Astrocyte of the cerebellum (primary cell): ENCODE measurements around the gene IFNA7.
"Not testable (repeated sequence)": the region's sequence is repeated elsewhere in the genome, so short reads cannot be mapped to it uniquely, and the experiment has no call there.

Experiments used
- DNase-seq: peaks from one replicate; pipeline ENCODE4 v3.0.0-alpha.2; 2011; ENCODE audit warnings: low read depth
- H3K4me3 ChIP-seq: 2 replicates; pipeline ENCODE4 v1.5.1; 2011; ENCODE audit warnings: mild to moderate bottlenecking, low read depth, low read length, moderate library complexity
- CTCF ChIP-seq: IDR thresholded peaks from 2 replicates; pipeline ENCODE4 v1.5.1; 2012; ENCODE audit warnings: low read length, low read depth, moderate library complexity, mild to moderate bottlenecking; ENCODE audit errors: missing control alignments
- in situ Hi-C: cut with HindIII; loops from 2 replicates; pipeline ENCODE4 v1.10.0; 2017; ENCODE audit warnings: low sequenced_read_pairs

Gene IFNA7

GRCh38 chr9:21171351-21171750, 30.7 kb downstream of the IFNA7 start:
- in situ Hi-C loops = no loop called here
- H3K4me3 ChIP-seq = no peak overlapping the region
- DNase-seq = no peak
- TF ChIP-seq CTCF = no peak

GRCh38 chr9:21166560-21166959, 35.4 kb downstream of the IFNA7 start, which contains the start of gene IFNA21:
IFNA21 (minus strand) TSS chr9:21166660; CDS start chr9:21166612, 48 bp downstream.
- in situ Hi-C loops, H3K4me3 ChIP-seq, DNase-seq: not testable (repeated sequence)

- no peak for DNase-seq
- no peak for TF ChIP-seq CTCF
- H3K4me3 ChIP-seq = no peak overlapping the region
- in situ Hi-C loops = no loop called here
Measured at GRCh38 chr9:21165516-21165915, 36.5 kb downstream of the IFNA7 start.

DNA sequence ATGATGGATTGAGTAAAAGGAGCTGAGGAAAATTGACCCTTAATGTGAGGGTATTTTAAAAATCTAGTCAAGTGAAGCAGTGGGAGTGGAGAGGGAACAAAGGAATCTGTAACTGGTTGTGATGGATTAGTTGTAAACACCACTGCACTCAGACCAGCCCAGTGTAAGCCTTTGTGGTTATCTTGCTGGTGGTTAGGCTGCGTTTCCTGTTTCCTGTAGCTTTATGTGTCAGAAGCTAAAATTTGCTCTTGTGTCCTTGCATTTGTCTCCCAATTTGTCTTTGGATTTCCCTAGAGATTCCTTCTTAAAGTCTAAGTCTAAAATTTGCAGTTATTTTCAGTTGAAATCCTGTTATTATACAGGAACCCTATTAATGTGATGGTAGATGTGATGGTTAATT, 41.8 kb downstream of the IFNA7 start:
- TF ChIP-seq CTCF = no peak
- H3K4me3 ChIP-seq = no peak overlapping the region
- peak; percentile 16 for DNase-seq
- in situ Hi-C loops = no loop called here

DNA sequence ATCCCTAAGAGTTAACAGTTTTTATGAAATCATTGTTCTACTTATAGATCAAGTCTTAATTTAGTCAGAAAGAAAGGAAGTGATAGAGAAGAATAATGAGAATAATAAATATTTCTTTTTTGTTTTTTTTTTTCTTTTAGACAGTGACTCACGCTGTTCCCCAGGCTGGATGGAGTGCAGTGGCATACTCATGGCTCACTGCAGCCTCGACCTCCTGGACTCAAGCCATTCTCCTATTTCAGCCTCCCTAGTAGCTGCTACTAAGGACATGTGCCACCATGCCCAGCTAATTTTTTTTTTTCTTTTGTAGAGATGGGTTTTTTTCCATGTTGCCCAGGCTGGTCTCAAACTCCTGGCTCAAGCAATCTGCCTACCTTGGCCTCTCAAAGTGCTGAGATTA, 46.5 kb downstream of the IFNA7 start:
- no peak overlapping the region for H3K4me3 ChIP-seq
- no peak for DNase-seq
- in situ Hi-C loops = no loop called here
- no peak for TF ChIP-seq CTCF

- peak; percentile 17 for TF ChIP-seq CTCF
- in situ Hi-C loops = no loop called here
- no peak overlapping the region for H3K4me3 ChIP-seq
- DNase-seq = peak; percentile 6
Measured at GRCh38 chr9:21154018-21154608, 47.9 kb downstream of the IFNA7 start.

- no peak overlapping the region for H3K4me3 ChIP-seq
- in situ Hi-C loops = no loop called here
- TF ChIP-seq CTCF = no peak
Measured at GRCh38 chr9:21153336-21154017, 48.5 kb downstream of the IFNA7 start.

More at GRCh38 chr9:21153336-21154017, 48.5 kb downstream of the IFNA7 start:
- no peak for DNase-seq
